GM04504 (cell line): ENCODE results near the gene HHIPL2.
"Not testable (repeated sequence)": the region's sequence is repeated elsewhere in the genome, so short reads cannot be mapped to it uniquely, and the experiment has no call there.

Experiments
- DNase-seq: peaks from one replicate; pipeline ENCODE4 v3.0.0-alpha.2; 2012; ENCODE audit warnings: low read depth

HHIPL2 gene

DNA sequence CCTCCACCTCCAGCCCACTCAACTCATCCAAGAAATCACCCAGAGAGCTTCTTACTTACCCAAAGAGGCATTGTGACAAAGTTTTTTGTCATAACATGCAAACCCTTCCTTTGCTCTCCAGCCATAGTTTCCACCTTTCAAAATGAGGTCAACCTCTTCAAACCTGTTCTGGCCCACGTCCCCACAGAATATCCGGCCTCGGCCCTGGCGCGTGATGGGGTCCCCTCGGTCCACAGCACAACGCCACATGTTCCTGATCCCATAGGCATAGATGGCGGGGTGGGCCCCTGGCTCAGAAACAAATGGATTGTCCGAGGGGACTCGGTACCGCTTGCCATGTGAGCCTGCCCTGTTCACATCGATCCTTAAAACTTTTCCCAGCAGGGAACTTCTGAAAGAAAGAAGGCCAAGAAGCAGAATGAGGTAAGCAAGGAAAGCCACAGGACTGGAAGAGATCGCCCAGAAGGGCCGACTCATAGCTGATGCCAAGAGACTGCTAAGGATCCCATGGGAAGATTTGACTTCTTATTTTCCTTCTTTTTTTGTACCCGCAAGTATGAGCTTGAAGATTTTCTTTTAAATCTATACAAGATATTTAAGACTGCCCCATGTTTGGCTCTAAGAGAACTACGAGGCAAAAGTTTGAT, 7.8 kb downstream of the HHIPL2 start:
- no peak for DNase-seq

DNA sequence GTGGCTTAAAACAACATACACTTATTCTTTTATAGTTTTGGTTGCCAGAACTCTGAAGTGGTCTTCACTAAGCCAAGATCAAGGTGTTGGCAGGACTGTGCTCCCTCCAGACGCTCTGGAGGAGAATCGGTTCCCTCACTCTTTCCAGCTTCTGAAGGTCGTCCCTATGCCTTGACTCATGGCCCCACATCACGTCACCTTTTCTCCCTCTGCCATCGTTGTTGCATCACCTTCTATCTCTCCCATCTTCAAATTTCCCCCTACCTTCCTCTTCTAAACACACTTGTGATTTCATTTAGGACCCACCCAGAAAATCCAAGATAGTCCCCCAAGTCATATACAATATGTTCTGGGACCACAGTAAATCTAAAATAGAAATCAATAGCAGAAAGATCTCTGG, 12.4 kb downstream of the HHIPL2 start:
- no peak for DNase-seq

DNA sequence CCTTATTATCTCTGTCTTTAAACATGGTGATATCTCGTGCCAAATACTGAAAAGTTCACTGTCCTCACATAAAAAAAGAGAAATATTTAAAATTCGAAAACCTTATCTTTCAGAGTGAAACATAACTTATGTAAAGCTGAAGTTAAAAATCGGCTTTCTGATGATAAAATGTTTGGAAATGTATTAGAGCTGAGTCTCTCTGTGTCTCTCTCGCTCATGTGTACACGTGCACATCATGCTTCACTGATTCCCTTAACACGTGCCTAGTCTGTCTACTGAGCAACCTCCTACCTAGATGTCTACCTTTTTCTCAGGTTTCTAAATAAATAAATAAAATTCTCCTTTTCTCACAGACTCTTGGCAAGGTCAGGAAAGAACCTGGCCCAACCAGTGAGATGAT, 17.1 kb downstream of the HHIPL2 start:
- DNase-seq, result no peak

GRCh38 chr1:222529916-222530315, 18.0 kb downstream of the HHIPL2 start:
- DNase-seq, result no peak

GRCh38 chr1:222529181-222529580, 18.7 kb downstream of the HHIPL2 start:
- no peak for DNase-seq

DNA sequence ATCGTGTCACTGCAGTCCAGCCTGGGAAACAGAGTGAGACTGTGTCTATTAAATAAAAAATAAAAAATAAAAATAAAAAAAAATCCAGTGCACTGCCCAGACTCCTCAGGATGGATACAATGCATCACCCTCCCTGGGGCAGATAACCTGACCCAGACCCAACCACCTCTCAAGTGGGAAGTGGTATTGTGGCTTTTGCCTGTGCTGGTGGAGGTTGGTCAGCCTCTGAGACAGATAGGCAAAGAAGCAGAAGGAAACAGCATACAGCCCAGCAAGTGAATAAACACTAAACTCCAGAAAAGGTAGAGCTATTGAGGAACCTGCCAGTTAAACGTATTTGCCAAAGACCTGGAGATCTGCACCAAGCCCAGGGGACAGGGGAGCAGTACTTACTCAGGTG, 22.0 kb downstream of the HHIPL2 start:
- DNase-seq, result no peak

DNA sequence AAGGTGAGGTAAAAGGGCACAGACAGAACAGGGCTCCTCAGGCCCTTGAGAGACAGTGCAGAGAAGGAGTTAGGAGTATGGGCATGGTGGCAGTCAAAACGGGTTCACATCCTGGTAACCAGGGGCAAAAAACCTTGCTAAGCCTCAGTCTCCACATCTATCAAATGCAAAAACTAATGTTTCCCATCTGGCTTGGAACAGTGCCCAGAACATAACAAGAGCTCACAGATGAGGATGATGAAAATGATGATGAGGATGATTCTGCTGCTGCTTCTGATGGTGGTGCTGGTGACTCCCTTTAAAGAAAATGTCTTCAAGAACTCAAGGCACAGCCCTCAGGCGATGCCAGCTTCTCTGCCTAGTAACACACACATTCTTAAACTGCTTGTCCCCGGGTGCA, 24.1 kb downstream of the HHIPL2 start:
- peak; percentile 31 for DNase-seq

DNA sequence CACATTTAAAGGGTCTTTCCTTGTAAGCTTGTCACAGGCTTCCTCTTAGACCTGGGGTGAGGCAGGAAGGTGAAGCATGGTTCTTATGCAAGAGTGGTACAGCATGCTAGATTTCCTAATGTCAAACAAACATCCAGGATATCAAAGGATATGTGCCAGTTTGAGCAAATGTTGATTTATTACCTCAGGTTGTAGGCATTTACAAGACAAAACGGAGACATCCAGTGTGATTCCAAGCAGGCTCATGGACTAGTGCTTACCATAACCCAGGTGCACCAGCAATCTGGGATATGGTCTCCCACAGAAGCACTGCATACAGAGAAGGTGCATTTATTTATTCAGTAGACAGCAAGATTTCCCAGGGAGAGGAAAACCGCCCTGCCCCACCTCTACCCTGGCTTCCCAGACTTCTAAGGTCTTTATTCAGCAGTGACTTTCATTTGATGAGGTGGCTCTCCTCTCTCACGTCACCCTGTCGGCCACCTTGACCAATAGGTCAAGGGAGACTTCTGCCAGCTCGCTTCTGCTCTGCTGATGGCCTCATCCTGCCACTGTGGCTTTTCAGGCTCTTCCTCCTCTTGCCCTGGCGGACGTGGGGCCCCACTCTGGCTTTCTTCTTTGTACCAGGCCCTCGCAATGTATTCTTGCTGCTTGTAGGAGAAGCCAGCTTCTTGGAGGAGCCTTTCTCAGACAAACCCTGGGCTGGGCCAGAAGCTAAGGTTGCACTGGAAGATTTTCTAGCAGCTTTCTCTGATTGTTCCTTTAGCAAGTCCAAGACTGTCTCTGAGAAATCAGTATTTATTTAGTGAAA, 25.6 kb downstream of the HHIPL2 start:
- DNase-seq, result no peak

GRCh38 chr1:222521299-222522104, 26.4 kb downstream of the HHIPL2 start:
- peak; percentile 32 for DNase-seq

DNA sequence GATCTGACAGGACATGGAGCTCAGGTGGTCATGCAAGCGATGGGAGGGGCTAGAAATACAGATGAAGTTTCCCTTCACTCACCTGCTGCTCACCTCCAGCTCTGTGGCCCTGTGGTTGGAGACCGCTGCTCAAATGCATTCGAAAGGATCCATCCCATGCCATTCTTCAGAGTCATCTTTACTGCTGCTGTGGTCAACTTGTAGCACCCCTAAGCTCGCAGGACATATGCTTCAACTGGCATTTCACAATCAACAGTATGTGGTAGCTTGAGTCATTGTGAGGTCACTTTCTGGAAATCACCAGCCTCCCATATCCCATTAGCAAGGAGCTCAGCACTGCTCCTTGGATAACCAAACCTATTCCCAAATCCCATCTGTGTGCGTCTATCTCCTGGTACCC, 58.4 kb downstream of the HHIPL2 start:
- peak; percentile 67 for DNase-seq

DNA sequence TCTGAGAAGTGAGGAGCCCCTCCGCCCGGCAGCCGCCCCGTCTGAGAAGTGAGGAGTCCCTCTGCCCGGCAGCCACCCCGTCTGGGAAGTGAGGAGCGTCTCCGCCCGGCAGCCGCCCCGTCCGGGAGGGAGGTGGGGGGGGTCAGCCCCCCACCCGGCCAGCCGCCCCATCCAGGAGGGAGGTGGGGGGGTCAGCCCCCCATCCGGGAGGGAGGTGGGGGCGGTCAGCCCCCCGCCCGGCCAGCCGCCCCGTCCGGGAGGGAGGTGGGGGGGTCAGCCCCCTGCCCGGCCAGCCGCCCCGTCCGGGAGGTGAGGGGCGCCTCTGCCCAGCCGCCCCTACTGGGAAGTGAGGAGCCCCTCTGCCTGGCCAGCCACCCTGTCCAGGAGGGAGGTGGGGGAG, 60.1 kb downstream of the HHIPL2 start:
- not testable (repeated sequence) for DNase-seq

GRCh38 chr1:222484005-222484404, 63.9 kb downstream of the HHIPL2 start:
- peak; percentile 63 for DNase-seq

DNA sequence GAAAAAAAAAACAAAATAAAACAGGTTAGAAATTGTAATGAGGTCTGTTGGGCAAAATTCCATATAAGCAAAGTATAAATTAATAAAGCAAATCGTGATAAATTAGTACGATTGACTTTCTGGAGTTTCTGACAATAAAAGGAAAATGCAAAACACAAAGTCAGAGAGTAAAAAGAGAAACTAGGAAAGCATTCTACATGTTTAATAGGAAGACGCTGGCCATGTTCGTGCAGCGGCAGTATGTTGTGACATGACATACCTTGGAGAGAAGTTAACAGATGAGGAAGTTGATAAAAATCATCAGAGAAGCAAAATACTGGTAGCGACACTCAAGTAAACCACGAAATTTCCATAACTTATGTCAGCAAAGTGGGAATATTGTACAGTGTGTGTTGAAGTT, 68.3 kb downstream of the HHIPL2 start:
- not testable (repeated sequence) for DNase-seq

DNA sequence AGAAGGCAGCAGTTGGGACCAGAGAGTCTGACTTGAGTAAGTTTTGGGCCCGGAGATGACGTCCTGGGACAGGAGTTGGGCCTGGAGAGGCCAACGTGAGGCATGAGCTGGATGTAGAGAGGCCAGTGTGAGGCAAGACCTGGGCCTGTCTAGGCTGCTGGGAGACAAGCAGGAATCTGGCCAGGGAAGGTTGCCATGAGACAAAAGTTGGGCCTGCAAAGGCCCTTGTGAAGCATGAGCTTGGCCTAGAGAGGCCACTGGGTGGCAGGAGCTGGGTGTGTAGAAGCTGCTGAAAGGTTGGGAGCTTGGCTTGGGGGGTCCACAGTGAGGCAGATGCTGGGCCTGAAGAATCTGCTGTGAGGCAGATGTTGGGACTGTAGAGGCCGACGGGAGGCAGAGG, 71.5 kb downstream of the HHIPL2 start:
- not testable (repeated sequence) for DNase-seq

DNA sequence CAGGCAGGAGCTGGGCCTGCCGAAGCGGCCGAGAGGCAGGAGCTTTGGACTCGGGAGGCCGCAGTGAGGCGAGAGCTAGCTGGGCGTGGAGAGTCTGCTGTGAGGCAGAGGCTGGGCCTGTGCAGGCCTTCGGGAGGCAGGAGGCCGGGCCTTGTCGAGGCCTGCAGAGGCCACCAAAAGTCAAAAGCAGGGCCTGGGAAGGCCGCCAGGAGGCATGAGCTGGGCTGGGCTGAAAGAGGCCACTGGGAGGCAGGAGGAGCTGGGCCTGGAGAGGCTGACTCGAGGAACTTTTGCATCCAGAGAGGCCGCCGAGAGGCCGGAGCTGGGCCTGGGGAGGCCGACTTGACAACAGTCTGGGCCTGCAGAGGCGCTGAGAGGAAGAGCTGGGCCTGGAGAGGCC, 74.2 kb downstream of the HHIPL2 start:
- not testable (repeated sequence) for DNase-seq

- not testable (repeated sequence) for DNase-seq
Observed at GRCh38 chr1:222472776-222473540, 74.9 kb downstream of the HHIPL2 start.
